ENCODE data around the gene CCSER1. TPM values are rescaled to one million over a fixed set of nuclear protein-coding genes. Genes with fewer than 3 reads are reported as not detected.

The CCSER1 gene
- total and polyA plus RNA-seq, 2 donors (not counting 1 experiment from before 2014, with no cell fraction given) = under 0.01 TPM; not detected in 1

- Histone ChIP-seq H3K4me2 (ENCODE audit: extremely low read depth, insufficient read depth, low read length) (no peak overlapping the region), H2AFZ (ENCODE audit: low read length) (no peak overlapping the region), H3K9ac (ENCODE audit: insufficient read depth, low read length) (no peak overlapping the region), H3K4me3 (replicated peaks in 1 of 4; ENCODE audit: control extremely low read depth in 1 of 4, insufficient read depth in 1 of 4, low read depth in 3 of 4, low read length in 4 of 4) (no peak overlapping the region), H3K27me3 (ENCODE audit: control insufficient read depth, insufficient read depth, low read length) (no peaks in the 10 kb centered on the region), H3K79me2 (ENCODE audit: control insufficient read depth, insufficient read depth, low read length) (no peaks in the 10 kb centered on the region), H3K9me3 (ENCODE audit: control insufficient read depth, insufficient read depth, low read depth, low read length) (no peaks in the 10 kb centered on the region), H3K27ac (ENCODE audit: insufficient read depth, low read length) (no peak overlapping the region), H3K36me3 (ENCODE audit: control insufficient read depth, insufficient read depth, low read length) (no peaks in the 10 kb centered on the region), H3K4me1 (ENCODE audit: control insufficient read depth, extremely low read depth, insufficient read depth, low read length) (no peaks in the 10 kb centered on the region), H4K20me1 (ENCODE audit: control insufficient read depth, extremely low read depth, insufficient read depth, low read length) (no peaks in the 10 kb centered on the region)
- TF ChIP-seq CTCF (conservative IDR thresholded peaks at IDR 0.05 in 1 of 2, IDR thresholded peaks at IDR 0.05 in 1 of 2; ENCODE audit: low read depth in 1 of 2, low read length in 2 of 2) (no peak), EZH2 (IDR thresholded peaks at IDR 0.05; ENCODE audit: low read length, missing control alignments) (no peak)
- no peak for DNase-seq (ENCODE audit: low read depth in 2 of 2)
Measured at GRCh38 chr4:90495211-90495610, 368.0 kb downstream of the CCSER1 start.

DNA sequence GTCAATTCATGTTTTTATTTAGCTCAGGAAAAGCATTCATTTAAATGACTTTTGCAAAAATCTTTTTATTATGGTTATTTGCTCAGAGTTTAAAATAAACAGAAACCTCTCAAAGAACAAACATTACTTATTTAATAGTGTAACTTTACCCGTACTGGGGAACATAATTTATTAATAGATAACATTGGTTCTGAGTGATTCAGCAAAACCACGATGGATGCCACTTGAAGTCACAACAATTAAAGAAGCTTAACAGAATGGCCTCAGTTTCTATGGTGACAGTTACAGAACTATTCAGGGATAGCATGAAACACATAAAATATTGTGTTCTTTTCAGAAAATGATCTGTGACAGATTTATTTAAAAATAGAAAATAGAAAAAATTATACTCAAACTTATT lies 368.7 kb downstream of the CCSER1 start:
- Histone ChIP-seq H3K27ac (ENCODE audit: insufficient read depth, low read length) (no peak overlapping the region), H3K4me2 (ENCODE audit: extremely low read depth, insufficient read depth, low read length) (no peak overlapping the region), H3K9me3 (ENCODE audit: control insufficient read depth, insufficient read depth, low read depth, low read length) (no peaks in the 10 kb centered on the region), H3K4me1 (ENCODE audit: control insufficient read depth, extremely low read depth, insufficient read depth, low read length) (no peaks in the 10 kb centered on the region), H3K27me3 (ENCODE audit: control insufficient read depth, insufficient read depth, low read length) (no peaks in the 10 kb centered on the region), H3K9ac (ENCODE audit: insufficient read depth, low read length) (no peak overlapping the region), H3K36me3 (ENCODE audit: control insufficient read depth, insufficient read depth, low read length) (no peaks in the 10 kb centered on the region), H3K79me2 (ENCODE audit: control insufficient read depth, insufficient read depth, low read length) (no peaks in the 10 kb centered on the region), H3K4me3 (replicated peaks in 1 of 4; ENCODE audit: control extremely low read depth in 1 of 4, insufficient read depth in 1 of 4, low read depth in 3 of 4, low read length in 4 of 4) (no peak overlapping the region), H2AFZ (ENCODE audit: low read length) (no peak overlapping the region), H4K20me1 (ENCODE audit: control insufficient read depth, extremely low read depth, insufficient read depth, low read length) (no peaks in the 10 kb centered on the region)
- DNase-seq (ENCODE audit: low read depth in 2 of 2) = no peak
- TF ChIP-seq EZH2 (IDR thresholded peaks at IDR 0.05; ENCODE audit: low read length, missing control alignments) (no peak), CTCF (conservative IDR thresholded peaks at IDR 0.05 in 1 of 2, IDR thresholded peaks at IDR 0.05 in 1 of 2; ENCODE audit: low read depth in 1 of 2, low read length in 2 of 2) (no peak)

DNA sequence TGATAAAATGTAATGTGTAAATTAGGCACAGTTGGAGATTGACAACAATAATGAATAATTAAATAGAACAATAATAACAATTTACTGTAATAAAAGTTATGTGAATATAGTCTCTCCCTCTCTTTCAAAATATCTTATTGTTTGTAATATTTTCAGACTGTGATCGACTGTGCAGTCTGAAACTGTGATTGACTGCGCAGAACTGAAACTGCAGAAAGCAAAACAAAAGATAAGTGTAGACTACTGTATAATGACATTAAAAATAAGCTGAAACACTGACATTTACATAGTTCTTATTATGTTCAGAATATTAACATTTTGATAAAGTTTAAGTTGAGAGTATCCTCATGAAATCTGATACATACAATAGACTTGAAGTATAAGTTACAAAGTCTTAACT lies 371.0 kb downstream of the CCSER1 start:
- no peak overlapping the region for H3K27ac ChIP-seq (ENCODE audit: insufficient read depth, low read length)
- no peak overlapping the region for H3K4me2 ChIP-seq (ENCODE audit: extremely low read depth, insufficient read depth, low read length)
- H3K36me3 ChIP-seq (ENCODE audit: control insufficient read depth, insufficient read depth, low read length) = no peaks in the 10 kb centered on the region
- H3K4me1 ChIP-seq (ENCODE audit: control insufficient read depth, extremely low read depth, insufficient read depth, low read length) = no peaks in the 10 kb centered on the region
- H3K4me3 ChIP-seq (replicated peaks in 1 of 4; ENCODE audit: control extremely low read depth in 1 of 4, insufficient read depth in 1 of 4, low read depth in 3 of 4, low read length in 4 of 4) = no peak overlapping the region
- no peaks in the 10 kb centered on the region for H3K9me3 ChIP-seq (ENCODE audit: control insufficient read depth, insufficient read depth, low read depth, low read length)
- TF ChIP-seq CTCF (conservative IDR thresholded peaks at IDR 0.05 in 1 of 2, IDR thresholded peaks at IDR 0.05 in 1 of 2; ENCODE audit: low read depth in 1 of 2, low read length in 2 of 2) = no peak
- TF ChIP-seq EZH2 (IDR thresholded peaks at IDR 0.05; ENCODE audit: low read length, missing control alignments) = no peak
- H3K27me3 ChIP-seq (ENCODE audit: control insufficient read depth, insufficient read depth, low read length) = no peaks in the 10 kb centered on the region
- no peaks in the 10 kb centered on the region for H4K20me1 ChIP-seq (ENCODE audit: control insufficient read depth, extremely low read depth, insufficient read depth, low read length)
- no peak for DNase-seq (ENCODE audit: low read depth in 2 of 2)
- H3K79me2 ChIP-seq (ENCODE audit: control insufficient read depth, insufficient read depth, low read length) = no peaks in the 10 kb centered on the region
- no peak overlapping the region for H2AFZ ChIP-seq (ENCODE audit: low read length)
- no peak overlapping the region for H3K9ac ChIP-seq (ENCODE audit: insufficient read depth, low read length)

Measured in fibroblast of lung (primary cell).